NB4 (cell line): Measurements from ENCODE around the gene MDGA2.

Source experiments
- DNase-seq: peaks from one replicate; pipeline ENCODE4 v3.0.0; 2010; ENCODE audit warnings: low read depth
- H3K4me3 ChIP-seq: one replicate; pipeline ENCODE4 v1.5.1; 2011; ENCODE audit warnings: mild to moderate bottlenecking, low read depth, low read length, moderate library complexity
- MYC ChIP-seq: IDR thresholded peaks from 2 replicates; pipeline ENCODE4 v1.6.1; 2011; ENCODE audit warnings: low read depth, low read length
- POLR2A ChIP-seq: IDR thresholded peaks from 2 replicates; pipeline ENCODE4 v1.6.1; 2011; ENCODE audit warnings: mild to moderate bottlenecking; ENCODE audit not compliant: insufficient read length; ENCODE audit errors: extremely low read depth
- TF ChIP-seq, protein P1 (sequence below): IDR thresholded peaks from one replicate; pipeline ENCODE4 v1.5.1; 2012; ENCODE audit warnings: low read depth, low read length
- TF ChIP-seq, protein P2 (sequence below): IDR thresholded peaks from 2 replicates; pipeline ENCODE4 v1.6.1; 2011; ENCODE audit warnings: low read depth, low read length

MDGA2 gene

GRCh38 chr14:47674543-47675465, 601 bp downstream of the MDGA2 start:
- no peak for DNase-seq
- H3K4me3 ChIP-seq: no peak overlapping the region
- TF ChIP-seq, protein P1, sequence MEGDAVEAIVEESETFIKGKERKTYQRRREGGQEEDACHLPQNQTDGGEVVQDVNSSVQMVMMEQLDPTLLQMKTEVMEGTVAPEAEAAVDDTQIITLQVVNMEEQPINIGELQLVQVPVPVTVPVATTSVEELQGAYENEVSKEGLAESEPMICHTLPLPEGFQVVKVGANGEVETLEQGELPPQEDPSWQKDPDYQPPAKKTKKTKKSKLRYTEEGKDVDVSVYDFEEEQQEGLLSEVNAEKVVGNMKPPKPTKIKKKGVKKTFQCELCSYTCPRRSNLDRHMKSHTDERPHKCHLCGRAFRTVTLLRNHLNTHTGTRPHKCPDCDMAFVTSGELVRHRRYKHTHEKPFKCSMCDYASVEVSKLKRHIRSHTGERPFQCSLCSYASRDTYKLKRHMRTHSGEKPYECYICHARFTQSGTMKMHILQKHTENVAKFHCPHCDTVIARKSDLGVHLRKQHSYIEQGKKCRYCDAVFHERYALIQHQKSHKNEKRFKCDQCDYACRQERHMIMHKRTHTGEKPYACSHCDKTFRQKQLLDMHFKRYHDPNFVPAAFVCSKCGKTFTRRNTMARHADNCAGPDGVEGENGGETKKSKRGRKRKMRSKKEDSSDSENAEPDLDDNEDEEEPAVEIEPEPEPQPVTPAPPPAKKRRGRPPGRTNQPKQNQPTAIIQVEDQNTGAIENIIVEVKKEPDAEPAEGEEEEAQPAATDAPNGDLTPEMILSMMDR: no peak
- TF ChIP-seq MYC (no peak), POLR2A (no peak)
- TF ChIP-seq, protein P2, sequence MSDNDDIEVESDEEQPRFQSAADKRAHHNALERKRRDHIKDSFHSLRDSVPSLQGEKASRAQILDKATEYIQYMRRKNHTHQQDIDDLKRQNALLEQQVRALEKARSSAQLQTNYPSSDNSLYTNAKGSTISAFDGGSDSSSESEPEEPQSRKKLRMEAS: no peak

GRCh38 chr14:47674148-47674542, 1.3 kb downstream of the MDGA2 start:
- H3K4me3 ChIP-seq: no peak overlapping the region

GRCh38 chr14:47665337-47666134, 9.9 kb downstream of the MDGA2 start:
- H3K4me3 ChIP-seq: no peak overlapping the region
- DNase-seq: no peak
- no peak for TF ChIP-seq MYC

More at GRCh38 chr14:47674148-47674542, 1.3 kb downstream of the MDGA2 start:
- no peak for TF ChIP-seq POLR2A
- TF ChIP-seq, protein P1: no peak
- DNase-seq: no peak

DNA sequence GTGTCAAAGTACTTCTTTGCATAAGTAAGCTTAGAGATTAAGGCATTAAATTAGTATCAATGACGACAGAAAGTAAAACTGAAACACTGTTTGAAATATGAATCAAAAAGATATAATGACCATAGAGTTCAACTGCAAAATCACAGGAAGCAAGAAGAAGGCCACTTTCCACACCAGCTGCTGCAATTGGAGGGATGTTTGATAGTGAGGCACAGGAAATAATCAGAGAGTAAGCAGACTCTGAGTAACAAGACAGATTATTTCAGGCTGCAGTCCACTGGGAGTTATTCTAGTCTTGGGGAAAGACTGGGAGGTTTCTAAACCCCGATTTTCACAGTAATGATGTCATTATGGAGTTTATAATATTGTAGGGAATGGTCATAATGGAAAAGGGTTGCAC, 12.9 kb downstream of the MDGA2 start:
- TF ChIP-seq MYC (no peak), POLR2A (no peak)
- TF ChIP-seq, protein P2: no peak
- TF ChIP-seq, protein P1: no peak
- no peak for DNase-seq
- no peak overlapping the region for H3K4me3 ChIP-seq

DNA sequence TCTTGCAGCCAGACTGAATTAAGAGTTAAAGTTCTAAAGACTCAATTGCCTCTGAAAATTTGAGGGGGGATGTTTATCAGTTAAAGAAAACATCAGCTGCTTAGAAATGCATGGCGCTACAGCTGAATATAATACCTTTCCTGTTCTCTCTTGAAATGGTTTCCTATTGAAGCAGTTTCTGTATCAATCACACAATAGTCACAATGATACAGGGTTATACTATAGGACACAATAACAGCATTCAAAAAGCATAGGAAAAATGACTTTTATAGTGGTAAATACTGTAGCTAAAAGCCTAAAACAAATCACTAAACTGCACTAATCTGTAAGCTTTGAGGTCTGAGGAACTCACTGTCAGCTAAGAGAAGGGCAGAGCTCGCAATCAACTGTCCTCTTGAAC, 15.2 kb downstream of the MDGA2 start:
- TF ChIP-seq MYC (no peak), POLR2A (no peak)
- TF ChIP-seq, protein P2: no peak
- TF ChIP-seq, protein P1: no peak
- no peak overlapping the region for H3K4me3 ChIP-seq
- no peak for DNase-seq

GRCh38 chr14:47658041-47658440, 17.4 kb downstream of the MDGA2 start:
- no peak overlapping the region for H3K4me3 ChIP-seq
- TF ChIP-seq POLR2A (no peak), MYC (no peak)
- TF ChIP-seq, protein P2: no peak

More at GRCh38 chr14:47658041-47658440, 17.4 kb downstream of the MDGA2 start:
- no peak for DNase-seq
